Upper lobe of right lung (tissue), 1 donor: ENCODE results near the gene CPZ. TPM values are rescaled to one million over a fixed set of nuclear protein-coding genes. Genes with fewer than 3 reads are reported as not detected.

Source experiments
- ATAC-seq: fragments of 200-7000 bp; cut with Tn5 transposase; one replicate; pipeline ENCODE4 v1.9.1; 2020; ENCODE audit warnings: mild to moderate bottlenecking, moderate library complexity
- DNase-seq: peaks from one replicate; pipeline ENCODE4 v3.0.0-alpha.2; 2020
- H3K27ac ChIP-seq: fragments of 200-600 bp; one replicate; pipeline ENCODE4 v1.8.0; 2022
- H3K27me3 ChIP-seq: fragments of 200-600 bp; one replicate; pipeline ENCODE4 v1.8.0; 2022; ENCODE audit warnings: mild to moderate bottlenecking
- H3K36me3 ChIP-seq: fragments of 200-600 bp; one replicate; pipeline ENCODE4 v1.8.0; 2022
- H3K4me1 ChIP-seq: fragments of 200-600 bp; one replicate; pipeline ENCODE4 v1.8.0; 2022
- H3K4me3 ChIP-seq: fragments of 200-600 bp; one replicate; pipeline ENCODE4 v1.8.0; 2022; ENCODE audit warnings: mild to moderate bottlenecking
- H3K9me3 ChIP-seq: fragments of 200-600 bp; one replicate; pipeline ENCODE4 v1.8.0; 2022
- CTCF ChIP-seq: fragments of 200-600 bp; IDR thresholded peaks from one replicate; pipeline ENCODE4 v1.8.0; 2022; ENCODE audit warnings: antibody characterized with exemption
- intact Hi-C: fragments of 100-400 bp; cut with DNase I; formaldehyde crosslinking; loops from one replicate; pipeline ENCODE4 v1.11.0; 2022
- total RNA-seq: library from RNA; stranded (reverse); fragmentation: NEBNext Ultra II Directional; extraction: Animal tissue kit (Norgen Biotek cat#: 25700); gene quantifications from one replicate; pipeline ENCODE4 v1.2.1, GENCODE V29; 2021
- donor health status: DM: no; HTN: yes; CAD: no; lungs with severe emphysema.

The CPZ gene
- total RNA-seq, 1 donor from 2014 or later: 6.7 TPM

- intact Hi-C loops: no loop called here
- DNase-seq (no peak), ATAC-seq (no peak)
- no peak overlapping the region for H3K4me3 ChIP-seq
- no peak for TF ChIP-seq CTCF
- no peaks in the 10 kb centered on the region for H3K9me3 ChIP-seq
- H3K36me3 ChIP-seq: no peaks in the 10 kb centered on the region
- H3K4me1 ChIP-seq: no peaks in the 10 kb centered on the region
- H3K27me3 ChIP-seq: no peaks in the 10 kb centered on the region
- H3K27ac ChIP-seq: no peak overlapping the region
Measured at GRCh38 chr4:8601556-8601955, 9.0 kb downstream of the CPZ start.

DNA sequence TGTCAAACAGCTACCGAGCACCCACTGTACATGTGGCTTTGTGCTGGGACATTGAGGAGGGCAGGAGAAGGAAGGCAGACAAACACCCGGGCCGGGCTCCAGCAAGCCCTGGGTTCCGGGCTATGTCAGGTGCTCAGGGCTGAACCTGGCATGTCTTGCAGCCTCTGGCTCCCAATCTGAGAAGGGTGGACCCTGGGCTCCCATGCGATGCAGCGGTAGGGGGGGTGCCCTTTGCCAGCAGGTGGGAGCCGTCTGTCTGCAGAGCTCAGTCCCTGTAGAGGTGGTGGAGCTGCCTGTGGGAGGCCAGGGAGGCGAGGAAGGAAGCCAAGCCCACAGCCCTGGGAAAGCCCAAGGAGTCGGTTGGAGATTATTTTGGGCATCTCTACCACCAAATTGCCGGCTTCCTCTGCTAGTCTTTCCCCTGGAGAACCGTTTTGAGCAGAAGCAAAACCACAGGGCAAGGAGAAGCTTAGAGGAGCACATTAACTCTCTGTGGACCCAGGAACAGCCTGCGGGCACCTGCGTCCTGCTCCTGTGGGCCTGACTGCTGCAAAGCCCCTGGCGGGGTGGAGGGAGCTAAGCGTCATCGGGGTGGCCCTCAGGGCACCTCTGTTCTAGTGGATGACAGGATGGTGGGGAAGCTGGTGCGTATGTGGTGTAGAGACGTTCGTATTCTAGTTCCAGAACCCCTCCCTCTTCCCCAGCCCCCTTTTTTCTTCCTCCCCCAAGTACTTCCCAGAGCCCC, 10.3 kb downstream of the CPZ start:
- intact Hi-C loops: no loop called here
- H3K36me3 ChIP-seq: no peaks in the 10 kb centered on the region
- no peaks in the 10 kb centered on the region for H3K4me1 ChIP-seq
- ATAC-seq: no peak
- no peaks in the 10 kb centered on the region for H3K27me3 ChIP-seq
- H3K27ac ChIP-seq: no peak overlapping the region
- DNase-seq: no peak
- no peak for TF ChIP-seq CTCF
- no peak overlapping the region for H3K4me3 ChIP-seq
- no peaks in the 10 kb centered on the region for H3K9me3 ChIP-seq

DNA sequence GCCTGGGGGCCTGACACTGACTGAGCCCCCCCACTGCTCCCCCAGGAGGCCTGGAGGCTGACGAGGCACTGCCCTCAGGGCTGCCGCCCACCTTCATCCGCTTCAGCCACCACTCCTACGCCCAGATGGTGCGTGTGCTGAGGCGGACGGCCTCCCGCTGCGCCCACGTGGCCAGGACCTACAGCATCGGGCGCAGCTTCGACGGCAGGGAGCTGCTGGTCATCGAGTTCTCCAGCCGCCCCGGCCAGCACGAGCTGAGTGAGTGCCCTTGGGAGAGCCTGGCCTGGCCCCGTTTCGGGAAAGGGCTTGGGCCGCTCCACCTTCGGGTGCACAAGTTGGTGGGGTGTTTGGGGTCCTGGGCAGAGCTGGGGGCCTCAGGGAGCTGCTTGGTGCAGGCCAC, 11.4 kb downstream of the CPZ start:
- TF ChIP-seq CTCF: no peak
- H3K27ac ChIP-seq: no peak overlapping the region
- H3K4me1 ChIP-seq: no peaks in the 10 kb centered on the region
- DNase-seq: no peak
- no peak overlapping the region for H3K4me3 ChIP-seq
- intact Hi-C loops: no loop called here
- no peaks in the 10 kb centered on the region for H3K27me3 ChIP-seq
- H3K36me3 ChIP-seq: no peaks in the 10 kb centered on the region
- no peak for ATAC-seq
- no peaks in the 10 kb centered on the region for H3K9me3 ChIP-seq

DNA sequence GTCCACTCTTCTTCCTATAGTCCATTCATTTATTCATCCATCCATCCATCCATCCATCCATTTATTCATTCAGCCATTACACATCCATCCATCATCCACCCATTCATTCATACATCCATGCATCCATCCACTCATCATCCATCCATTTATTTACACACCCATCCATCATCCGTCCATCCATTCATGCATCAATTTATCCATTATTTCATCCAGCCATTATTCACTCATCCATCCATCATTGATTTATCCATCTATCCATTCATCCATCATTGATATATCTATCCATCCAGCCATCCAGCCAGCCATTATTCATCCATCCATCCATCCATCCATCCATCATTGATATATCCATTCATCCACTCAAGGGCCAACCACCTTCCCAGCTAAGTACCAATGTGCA, 12.7 kb downstream of the CPZ start:
- Histone ChIP-seq H3K36me3 (no peaks in the 10 kb centered on the region), H3K4me3 (no peak overlapping the region), H3K27ac (no peak overlapping the region), H3K27me3 (no peaks in the 10 kb centered on the region), H3K4me1 (no peaks in the 10 kb centered on the region), H3K9me3 (no peaks in the 10 kb centered on the region)
- intact Hi-C loops: no loop called here
- TF ChIP-seq CTCF: no peak
- DNase-seq (no peak), ATAC-seq (no peak)

DNA sequence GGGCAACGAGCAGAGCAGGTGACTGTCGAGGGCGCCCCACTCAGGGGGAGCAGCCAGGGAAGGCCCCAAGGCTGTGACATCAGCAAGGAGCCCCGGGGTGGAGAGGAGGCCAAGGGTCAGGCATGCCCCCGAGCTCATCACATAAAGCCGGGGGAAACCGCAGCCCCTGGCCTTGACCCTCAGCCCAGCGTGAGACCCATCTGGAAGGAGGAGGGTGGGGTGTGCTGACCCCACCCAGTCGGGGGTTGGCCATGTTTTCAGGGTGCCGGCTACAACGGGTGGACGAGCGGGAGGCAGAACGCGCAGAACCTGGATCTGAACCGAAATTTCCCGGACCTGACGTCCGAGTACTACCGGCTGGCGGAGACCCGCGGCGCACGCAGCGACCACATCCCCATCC, 13.9 kb downstream of the CPZ start:
- no peak for TF ChIP-seq CTCF
- no peaks in the 10 kb centered on the region for H3K4me1 ChIP-seq
- H3K36me3 ChIP-seq: no peaks in the 10 kb centered on the region
- ATAC-seq (no peak), DNase-seq (no peak)
- H3K27me3 ChIP-seq: no peaks in the 10 kb centered on the region
- no peak overlapping the region for H3K4me3 ChIP-seq
- no peaks in the 10 kb centered on the region for H3K9me3 ChIP-seq
- intact Hi-C loops: no loop called here
- no peak overlapping the region for H3K27ac ChIP-seq

- H3K36me3 ChIP-seq: no peaks in the 10 kb centered on the region
- no peaks in the 10 kb centered on the region for H3K4me1 ChIP-seq
- no peak for DNase-seq
- no peaks in the 10 kb centered on the region for H3K27me3 ChIP-seq
- no peak for TF ChIP-seq CTCF
- intact Hi-C loops: no loop called here
- no peak for ATAC-seq
- H3K27ac ChIP-seq: no peak overlapping the region
- H3K4me3 ChIP-seq: no peak overlapping the region
- no peaks in the 10 kb centered on the region for H3K9me3 ChIP-seq
Measured at GRCh38 chr4:8606966-8607365, 14.4 kb downstream of the CPZ start.
